HT1080 (cell line): Measurements from ENCODE around the gene SCAMP5. TPM values are rescaled to one million over a fixed set of nuclear protein-coding genes. Genes with fewer than 3 reads are reported as not detected.
A peak's percentile ranks its signal among the peaks of the same experiment; 100 is the strongest.

ENCODE experiments used
- DNase-seq: peaks from one replicate; pipeline ENCODE4 v3.0.0-alpha.2; 2015; ENCODE audit warnings: low read depth
- small RNA-seq: library from RNA; depleted of rRNA; stranded (forward); fragments of <200 nt; gene quantifications from one replicate; pipeline ENCODE3, GENCODE V24; 2014
- total RNA-seq: library from RNA; depleted of rRNA; stranded (reverse); fragments of >200 nt; shearing (Covaris generic); gene quantifications from 2 replicates; pipeline ENCODE4 v1.2.3, GENCODE V29; 2014; rRNA removed

The SCAMP5 gene
- total RNA-seq, 1 experiment from 2014 or later: 1.8 TPM

- peak; percentile 92 for DNase-seq
Observed at GRCh38 chr15:75067123-75067830, 71.9 kb downstream of the SCAMP5 start.

- no peak for DNase-seq
Observed at GRCh38 chr15:75068748-75069147, 73.4 kb downstream of the SCAMP5 start.

DNA sequence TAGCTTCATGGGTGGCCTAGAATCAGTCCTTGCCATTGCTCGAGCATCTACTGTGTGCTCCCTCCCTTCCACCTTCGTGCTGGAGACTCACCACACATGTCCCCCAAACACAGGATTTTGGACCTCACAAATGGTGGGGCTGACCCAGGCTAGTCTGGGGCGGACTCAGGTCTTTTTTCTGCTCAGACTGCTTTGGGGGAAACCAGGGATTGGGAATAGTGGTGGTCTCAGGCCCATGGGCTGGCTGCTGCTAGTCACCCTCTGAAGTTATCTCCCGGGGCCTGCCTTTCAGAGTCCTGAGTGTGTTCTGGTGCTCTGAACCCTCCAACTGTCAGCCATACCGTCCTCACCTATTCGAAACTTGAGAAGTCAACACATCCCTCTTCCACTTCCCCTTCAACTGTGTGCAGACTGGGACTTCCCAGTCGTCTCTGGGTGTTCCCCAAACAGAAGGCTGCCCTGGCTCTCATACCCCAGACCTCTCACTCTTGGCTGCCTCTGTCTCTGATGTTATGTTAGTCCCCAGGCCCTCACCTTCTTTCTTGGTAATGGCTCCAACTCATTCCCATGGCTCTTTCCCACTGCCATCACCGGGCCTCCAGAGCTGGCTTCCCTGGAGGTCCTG, 74.0 kb downstream of the SCAMP5 start:
- DNase-seq: no peak

- DNase-seq: no peak
Observed at GRCh38 chr15:75070674-75071073, 75.3 kb downstream of the SCAMP5 start.

Small RNA genes within 50 kb of the gene (small RNA-seq; reads per million reads assigned to genes)
- gene AC015720.1 (not detected), gene RF00019 (not detected)

Other genes starting within 250 kb of the SCAMP5 start
- not detected in 2 replicates for gene CYP1A2, start 246.7 kb upstream of the SCAMP5 start, total RNA-seq
- 39.3 and 50.7 TPM in 2 replicates for gene CSK, start 213.5 kb upstream of the SCAMP5 start, total RNA-seq
- 0.05 TPM in 1 of 2 replicates, not detected in the other for gene LMAN1L, start 182.7 kb upstream of the SCAMP5 start, total RNA-seq
- 0.10 and 0.26 TPM in 2 replicates for gene CPLX3, start 168.9 kb upstream of the SCAMP5 start, total RNA-seq
- 44.0 and 47.1 TPM in 2 replicates for gene ULK3, start 152.4 kb upstream of the SCAMP5 start, total RNA-seq
- gene SCAMP2, start 122.2 kb upstream of the SCAMP5 start, total RNA-seq: 17.1 and 32.1 TPM in 2 replicates
- 50.6 and 61.3 TPM in 2 replicates for gene MPI, start 105.5 kb upstream of the SCAMP5 start, total RNA-seq
- gene FAM219B, start 88.7 kb upstream of the SCAMP5 start, total RNA-seq: 20.4 and 27.4 TPM in 2 replicates
- 119 and 162 TPM in 2 replicates for gene COX5A, start 57.5 kb upstream of the SCAMP5 start, total RNA-seq
- 0.20 and 0.58 TPM in 2 replicates for gene RPP25, start 38.8 kb upstream of the SCAMP5 start, total RNA-seq
- 13.4 and 15.8 TPM in 2 replicates for gene PPCDC, start 28.0 kb downstream of the SCAMP5 start, total RNA-seq
- gene C15orf39, start 206.3 kb downstream of the SCAMP5 start, total RNA-seq: 17.2 and 21.1 TPM in 2 replicates